IMR-90 (cell line): ENCODE measurements around the gene PRKAG2. TPM values are rescaled to one million over a fixed set of nuclear protein-coding genes. Genes with fewer than 3 reads are reported as not detected.

ENCODE experiments used
- ATAC-seq: fragments of 200-7000 bp; cut with Tn5 transposase; 2 replicates; pipeline ENCODE4 v1.9.1; 2020; ENCODE audit warnings: low read depth, mild to moderate bottlenecking, moderate library complexity
- BruUV-seq: library from RNA; stranded (reverse); fragments of 400-500 nt; replicated peaks from 2 replicates; lab custom pipeline; 2021; lab: Mats Ljungman, UMichigan
- CTCF ChIA-PET: fragments of 300-600 bp; formaldehyde crosslinking; extraction: SDS; loops from one replicate; lab custom pipeline; 2021; ENCODE audit warnings: antibody characterized with exemption; lab: Yijun Ruan, JAX
- POLR2A ChIA-PET: fragments of 300-600 bp; sonication (Branson Sonifier 250); formaldehyde crosslinking; loops from one replicate; lab custom pipeline; 2022; ENCODE audit warnings: antibody characterized with exemption; ENCODE audit not compliant: unreplicated experiment; lab: Charles Lee
- DNase-seq: peaks from one replicate; pipeline ENCODE4 v3.0.0; 2013
- H2AFZ ChIP-seq: replicated peaks from 2 replicates; pipeline ENCODE3; 2013; ENCODE audit warnings: low read length, mild to moderate bottlenecking; ENCODE audit not compliant: poor library complexity
- H2AK5ac ChIP-seq: 2 replicates; pipeline ENCODE4 v1.6.1; 2013; ENCODE audit warnings: low read depth, low read length, inconsistent platforms
- H2AK9ac ChIP-seq: replicated peaks from 2 replicates; pipeline ENCODE3; 2013; ENCODE audit warnings: mild to moderate bottlenecking, low read depth, low read length, moderate library complexity; ENCODE audit not compliant: poor library complexity
- H2BK120ac ChIP-seq: 2 replicates; pipeline ENCODE4 v1.6.1; 2013; ENCODE audit warnings: low read depth, low read length, inconsistent platforms
- H2BK15ac ChIP-seq: 3 replicates; pipeline ENCODE4 v1.6.1; 2013; ENCODE audit warnings: low read depth, low read length, inconsistent platforms
- H2BK20ac ChIP-seq: 2 replicates; pipeline ENCODE4 v1.6.1; 2013; ENCODE audit warnings: low read depth, mild to moderate bottlenecking, inconsistent platforms, low read length, moderate library complexity
- H2BK5ac ChIP-seq: 2 replicates; pipeline ENCODE4 v1.6.1; 2013; ENCODE audit warnings: mild to moderate bottlenecking, low read depth, low read length, inconsistent platforms; ENCODE audit not compliant: poor library complexity, severe bottlenecking
- H3K14ac ChIP-seq: replicated peaks from 2 replicates; pipeline ENCODE4 v1.6.1; 2013; ENCODE audit warnings: low read depth, low read length, inconsistent platforms
- H3K18ac ChIP-seq: 2 replicates; pipeline ENCODE4 v1.6.1; 2013; ENCODE audit warnings: low read depth, low read length, control low read depth
- H3K23ac ChIP-seq: 2 replicates; pipeline ENCODE4 v1.6.1; 2013; ENCODE audit warnings: low read depth, low read length, inconsistent platforms
- H3K27ac ChIP-seq: 2 replicates; pipeline ENCODE4 v1.5.1; 2013; ENCODE audit warnings: mild to moderate bottlenecking, control low read depth, low read length; ENCODE audit not compliant: insufficient read depth
- H3K27me3 ChIP-seq: 2 replicates; pipeline ENCODE4 v1.6.1; 2013; ENCODE audit warnings: low read length; ENCODE audit not compliant: control insufficient read depth, insufficient read depth
- H3K36me3 ChIP-seq: 2 replicates; pipeline ENCODE4 v1.6.1; 2013; ENCODE audit warnings: low read length, mixed read lengths; ENCODE audit not compliant: control insufficient read depth, insufficient read depth
- H3K4ac ChIP-seq: 2 replicates; pipeline ENCODE4 v1.6.1; 2013; ENCODE audit warnings: low read depth, low read length, inconsistent platforms
- H3K4me1 ChIP-seq: 2 replicates; pipeline ENCODE4 v1.6.1; 2013; ENCODE audit warnings: low read length, mixed read lengths; ENCODE audit not compliant: control insufficient read depth, insufficient read depth
- H3K4me2 ChIP-seq: 2 replicates; pipeline ENCODE4 v1.6.1; 2013; ENCODE audit warnings: low read depth, mild to moderate bottlenecking, control low read depth, low read length, moderate library complexity
- H3K4me3 ChIP-seq: 2 replicates; pipeline ENCODE4 v1.5.1; 2013; ENCODE audit warnings: low read depth, mild to moderate bottlenecking, control low read depth, low read length, moderate library complexity; ENCODE audit not compliant: insufficient read depth
- H3K56ac ChIP-seq: 2 replicates; pipeline ENCODE4 v1.6.1; 2013; ENCODE audit warnings: low read length, inconsistent platforms; ENCODE audit not compliant: insufficient read depth; ENCODE audit errors: extremely low read depth
- H3K79me1 ChIP-seq, 2 experiments: 2 replicates each; pipeline ENCODE4 v1.6.1; 2013; ENCODE audit warnings: low read length in 2 of 2, inconsistent platforms in 1 of 2, low read depth in 1 of 2
- H3K9ac ChIP-seq: 2 replicates; pipeline ENCODE4 v1.6.1; 2013; ENCODE audit warnings: low read depth, low read length, control low read depth
- H3K9me1 ChIP-seq: 2 replicates; pipeline ENCODE4 v1.6.1; 2013; ENCODE audit warnings: low read length, inconsistent platforms; ENCODE audit not compliant: insufficient read depth
- H3K9me3 ChIP-seq: 2 replicates; pipeline ENCODE4 v1.6.1; 2013; ENCODE audit warnings: low read length; ENCODE audit not compliant: control insufficient read depth, insufficient read depth
- H4K20me1 ChIP-seq: 2 replicates; pipeline ENCODE4 v1.6.1; 2013; ENCODE audit warnings: low read length, inconsistent platforms; ENCODE audit not compliant: insufficient read depth
- H4K5ac ChIP-seq: 2 replicates; pipeline ENCODE4 v1.6.1; 2013; ENCODE audit warnings: mild to moderate bottlenecking, low read depth, low read length, control low read depth
- H4K8ac ChIP-seq, 2 experiments: 2 replicates each; pipeline ENCODE4 v1.6.1; 2013; ENCODE audit warnings: low read depth in 2 of 2, low read length in 2 of 2, control low read depth in 1 of 2, inconsistent platforms in 1 of 2
- H4K91ac ChIP-seq: 2 replicates; pipeline ENCODE4 v1.6.1; 2013; ENCODE audit warnings: low read depth, low read length, inconsistent platforms; ENCODE audit not compliant: insufficient read depth
- RFX5 ChIP-seq: IDR thresholded peaks from 2 replicates; pipeline ENCODE4 v1.8.0; 2012; ENCODE audit warnings: low read depth, mild to moderate bottlenecking, low read length, moderate library complexity
- WGBS, 2 experiments: methylation state at CpG; one replicate each; pipeline versions ENCODE4 v1.1.5 to v1.1.7; 2013; ENCODE audit warnings: missing lambda C conversion rate in 2 of 2; ENCODE audit not compliant: insufficient read length in 1 of 2; ENCODE audit errors: extremely low coverage in 2 of 2; 5-methylcytosine and 5-hydroxymethylcytosine counted together
- dilution Hi-C: fragments of 300-500 bp; cut with HindIII; formaldehyde crosslinking; loops from one replicate; pipeline ENCODE4 v1.14.3; 2018; ENCODE audit warnings: low sequenced_read_pairs; ENCODE audit not compliant: unreplicated experiment
- in situ Hi-C: fragments of 300-500 bp; cut with MboI; formaldehyde crosslinking; loops from 3 replicates; pipeline ENCODE4 v1.14.3; 2019; ENCODE audit warnings: low sequenced_read_pairs, inconsistent platforms, mixed read lengths
- intact Hi-C: fragments of 100-400 bp; cut with micrococcal nuclease; formaldehyde crosslinking; loops from 2 replicates; pipeline ENCODE4 v1.10.0; 2022
- polyA plus RNA-seq, 3 experiments: library from polyadenylated mRNA; depleted of rRNA; stranded (reverse); fragments of >200 nt; gene quantifications; 2 replicates each; pipeline ENCODE4 v1.2.3, GENCODE V29; 2012; ENCODE audit warnings: low replicate concordance in 1 of 3
- total RNA-seq: library from RNA; depleted of rRNA; stranded (reverse); fragments of >200 nt; gene quantifications from 2 replicates; pipeline ENCODE4 v1.2.3, GENCODE V29; 2012

PRKAG2 gene
- total and polyA plus RNA-seq, 2 of the 4 experiments (the other 2 are of a cell fraction), result 15.4 to 21.6 TPM

GRCh38 chr7:151719897-151720242 lies 157.0 kb downstream of the PRKAG2 start:
- Histone ChIP-seq H4K8ac (no peak overlapping the region), H4K20me1 (no peaks in the 10 kb centered on the region), H3K18ac (no peak overlapping the region), H3K56ac (no peak overlapping the region), H3K27me3 (no peaks in the 10 kb centered on the region), H2BK5ac (no peak overlapping the region), H3K4me2 (no peak overlapping the region), H2BK120ac (no peak overlapping the region), H3K23ac (no peak overlapping the region), H4K91ac (no peak overlapping the region), H4K5ac (no peak overlapping the region), H3K9ac (no peak overlapping the region), H3K36me3 (no peaks in the 10 kb centered on the region), H3K27ac (no peak overlapping the region), H3K79me1 (no peaks in the 10 kb centered on the region), H3K4me3 (no peak overlapping the region), H2AK5ac (no peak overlapping the region), H3K4ac (no peak overlapping the region), H2AK9ac (no peak overlapping the region), H2AFZ (no peak overlapping the region), H2BK20ac (no peak overlapping the region), H3K4me1 (no peaks in the 10 kb centered on the region), H2BK15ac (no peak overlapping the region), H3K9me3 (peaks cover 5% of the 10 kb centered on the region; the same call in 1 of the 2 replicates), H3K9me1 (no peaks in the 10 kb centered on the region), H3K14ac (no peak overlapping the region)
- in situ Hi-C loops (no loop called here), intact Hi-C loops (no loop called here), dilution Hi-C loops (no loop called here)
- TF ChIP-seq RFX5, result no peak
- POLR2A ChIA-PET, result no interaction called here
- DNase-seq (no peak), ATAC-seq (no peak)
- no CpG with 5 or more reads among the region's 2 CpGs for WGBS, 2 experiments
- BruUV-seq, result no TSS peak
- CTCF ChIA-PET, result no interaction called here
